GM12878 (cell line): Measurements from ENCODE around the gene CPEB1. TPM values are rescaled to one million over a fixed set of nuclear protein-coding genes. Genes with fewer than 3 reads are reported as not detected.

Experiments used
- BRCA1 ChIP-seq: IDR thresholded peaks from 2 replicates; pipeline ENCODE4 v1.6.1; 2011; ENCODE audit warnings: low read depth, low read length, improper control_type of control experiment
- CHD2 ChIP-seq: IDR thresholded peaks from 2 replicates; pipeline ENCODE4 v1.6.1; 2011; ENCODE audit warnings: low read depth, low read length, improper control_type of control experiment, borderline replicate concordance
- EGR1 ChIP-seq, 2 experiments: IDR thresholded peaks; 1 replicate in 1 of 2; 2 replicates in 1 of 2; pipeline ENCODE4 v1.6.1; 2011 to 2012; ENCODE audit warnings: low read depth in 2 of 2, low read length in 2 of 2, borderline replicate concordance in 1 of 2, mild to moderate bottlenecking in 1 of 2, moderate library complexity in 1 of 2
- ESRRA ChIP-seq: IDR thresholded peaks from 2 replicates; pipeline ENCODE4 v1.6.1; 2012; ENCODE audit warnings: mild to moderate bottlenecking, low read length, improper control_type of control experiment
- FOXM1 ChIP-seq: IDR thresholded peaks from 2 replicates; pipeline ENCODE4 v1.6.1; 2012; ENCODE audit warnings: low read depth, mild to moderate bottlenecking, inconsistent platforms, low read length, moderate library complexity
- GATAD2B ChIP-seq: fragments of 450-650 bp; conservative IDR thresholded peaks from 2 replicates; pipeline ENCODE4 v1.6.1; 2017; ENCODE audit warnings: low read depth, mild to moderate bottlenecking, moderate library complexity
- HDAC6 ChIP-seq: fragments of 200-600 bp; sonication (generic); IDR thresholded peaks from one replicate; pipeline ENCODE4 v1.8.0; 2017; ENCODE audit warnings: antibody characterized with exemption; ENCODE audit not compliant: unreplicated experiment
- NFYB ChIP-seq: IDR thresholded peaks from 2 replicates; pipeline ENCODE4 v1.6.1; 2011; ENCODE audit warnings: low read depth, mild to moderate bottlenecking, low read length, improper control_type of control experiment, moderate library complexity; ENCODE audit not compliant: insufficient read depth
- NKRF ChIP-seq: fragments of 450-650 bp; conservative IDR thresholded peaks from 2 replicates; pipeline ENCODE4 v1.6.1; 2017; ENCODE audit warnings: mild to moderate bottlenecking, moderate library complexity
- NRF1 ChIP-seq: conservative IDR thresholded peaks from 2 replicates; pipeline ENCODE4 v1.6.1; 2011; ENCODE audit warnings: mild to moderate bottlenecking, low read depth, low read length, improper control_type of control experiment
- RAD21 ChIP-seq: IDR thresholded peaks from 2 replicates; pipeline ENCODE4 v1.6.1; 2011; ENCODE audit warnings: mild to moderate bottlenecking, low read depth, low read length, moderate library complexity; ENCODE audit not compliant: insufficient read depth
- RAD51 ChIP-seq: fragments of 450-650 bp; IDR thresholded peaks from 2 replicates; pipeline ENCODE4 v1.6.1; 2016; ENCODE audit warnings: moderate library complexity, mild to moderate bottlenecking, inconsistent platforms
- SIX5 ChIP-seq: IDR thresholded peaks from 2 replicates; pipeline ENCODE4 v1.6.1; 2011; ENCODE audit warnings: mild to moderate bottlenecking, low read depth, low read length, moderate library complexity; ENCODE audit not compliant: severe bottlenecking
- SP1 ChIP-seq: IDR thresholded peaks from one replicate; pipeline ENCODE4 v1.6.1; 2011; ENCODE audit warnings: low read depth, low read length
- ZNF622 ChIP-seq: fragments of 450-650 bp; IDR thresholded peaks from 2 replicates; pipeline ENCODE4 v1.6.1; 2017; ENCODE audit warnings: mild to moderate bottlenecking, inconsistent platforms
- polyA plus RNA-seq, 11 experiments: library from polyadenylated mRNA; depleted of rRNA in 4 of 11; unstranded in 6 of 11; stranded (reverse) in 5 of 11; fragments of >200 nt; fragmentation: Nextera tagmentation in 4 of 11; fragmentation: Illumina TruSeq in 1 of 11; extraction: Ambion mirVana in 4 of 11; extraction: Trizol in 1 of 11; gene quantifications; 1 replicate in 1 of 11; 2 replicates in 10 of 11; pipeline versions ENCODE4 v1.2.1 to v1.2.3, GENCODE V29; 2011 to 2016; ENCODE audit warnings: inconsistent platforms in 2 of 11, missing spikeins in 2 of 11, low read depth in 1 of 11
- total RNA-seq, 4 experiments: library from RNA; depleted of rRNA in 3 of 4; stranded (reverse); fragments of >200 nt in 3 of 4; fragmentation: Illumina TruSeq in 1 of 4; extraction: Trizol in 1 of 4; gene quantifications; 2 replicates each; pipeline versions ENCODE4 v1.2.1 to v1.2.3, GENCODE V29; 2013 to 2021
- TF ChIP-seq, protein P1 (sequence below): IDR thresholded peaks from 2 replicates; pipeline ENCODE4 v1.6.1; 2012; ENCODE audit warnings: low read depth, low read length, improper control_type of control experiment
- TF ChIP-seq, protein P2 (sequence below): fragments of 450-650 bp; IDR thresholded peaks from 2 replicates; pipeline ENCODE4 v1.6.1; 2017; ENCODE audit warnings: mild to moderate bottlenecking
- TF ChIP-seq, protein P3 (sequence below): fragments of 450-650 bp; IDR thresholded peaks from 2 replicates; pipeline ENCODE4 v1.6.1; 2017; ENCODE audit warnings: low read depth, mild to moderate bottlenecking, moderate library complexity
- TF ChIP-seq, protein P4 (sequence below): fragments of 450-650 bp; IDR thresholded peaks from 2 replicates; pipeline ENCODE4 v1.6.1; 2017; ENCODE audit warnings: mild to moderate bottlenecking, low read depth, inconsistent platforms; ENCODE audit not compliant: poor library complexity, severe bottlenecking
- TF ChIP-seq, protein P5 (sequence below): IDR thresholded peaks from 2 replicates; pipeline ENCODE4 v1.6.1; 2012; ENCODE audit warnings: low read depth, low read length, improper control_type of control experiment

CPEB1 gene
- total and polyA plus RNA-seq, 10 of the 15 experiments (the other 5 are each of a cell fraction or from before 2014, with no cell fraction given): 0.05 to 1.1 (median 0.46) TPM

DNA sequence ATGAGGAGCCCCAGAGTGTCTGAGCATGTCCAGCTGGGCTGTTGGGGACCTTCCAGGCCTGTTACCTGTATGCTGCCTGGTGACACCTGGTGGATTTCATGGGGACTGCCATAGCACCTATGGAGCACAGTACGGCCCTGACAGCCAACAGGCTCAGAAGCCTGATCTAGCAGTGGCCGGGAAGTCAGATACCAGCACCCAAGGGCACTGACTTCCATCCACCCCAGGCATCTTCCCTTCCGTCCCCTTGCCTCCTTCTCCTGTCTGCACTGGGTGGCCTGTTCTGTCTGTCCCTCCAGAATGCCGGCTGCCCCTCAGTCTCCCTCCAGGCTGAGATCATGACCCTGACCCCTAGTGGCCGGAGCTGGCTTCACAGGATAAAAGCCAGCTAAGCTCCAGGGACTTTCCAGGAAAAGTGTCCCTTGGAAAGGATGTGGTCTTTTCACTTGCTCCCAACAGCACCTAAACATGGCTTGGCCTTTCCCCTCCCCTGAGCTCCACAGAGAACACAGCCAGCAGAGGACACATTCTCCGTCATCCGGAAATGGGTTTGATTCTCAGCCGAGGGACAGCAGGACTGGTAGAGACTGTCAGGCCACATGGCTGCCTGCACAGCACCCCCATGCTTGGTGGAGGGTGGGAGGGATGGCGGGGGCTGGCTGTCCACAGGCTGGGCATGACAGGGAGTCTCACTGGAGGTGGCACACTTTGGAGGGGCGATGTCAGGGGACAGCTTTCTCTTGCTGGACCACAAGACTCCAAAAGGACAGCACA lies 116.4 kb downstream of the CPEB1 start (continued):
- TF ChIP-seq CHD2: 0 out of 2 replicates have a peak, but pooled peaks have one; percentile 35
- TF ChIP-seq NRF1: no peak
- TF ChIP-seq BRCA1: no peak
- TF ChIP-seq HDAC6: no peak
- TF ChIP-seq SIX5: no peak
- no peak for TF ChIP-seq ZNF622
- no peak; the same call in 1 of the 2 replicates for TF ChIP-seq GATAD2B
- TF ChIP-seq RAD51: no peak
- TF ChIP-seq, protein P1, sequence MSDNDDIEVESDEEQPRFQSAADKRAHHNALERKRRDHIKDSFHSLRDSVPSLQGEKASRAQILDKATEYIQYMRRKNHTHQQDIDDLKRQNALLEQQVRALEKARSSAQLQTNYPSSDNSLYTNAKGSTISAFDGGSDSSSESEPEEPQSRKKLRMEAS: peak; percentile 35; the same call in 1 of the 2 replicates
- TF ChIP-seq NFYB: no peak
- TF ChIP-seq, protein P2, sequence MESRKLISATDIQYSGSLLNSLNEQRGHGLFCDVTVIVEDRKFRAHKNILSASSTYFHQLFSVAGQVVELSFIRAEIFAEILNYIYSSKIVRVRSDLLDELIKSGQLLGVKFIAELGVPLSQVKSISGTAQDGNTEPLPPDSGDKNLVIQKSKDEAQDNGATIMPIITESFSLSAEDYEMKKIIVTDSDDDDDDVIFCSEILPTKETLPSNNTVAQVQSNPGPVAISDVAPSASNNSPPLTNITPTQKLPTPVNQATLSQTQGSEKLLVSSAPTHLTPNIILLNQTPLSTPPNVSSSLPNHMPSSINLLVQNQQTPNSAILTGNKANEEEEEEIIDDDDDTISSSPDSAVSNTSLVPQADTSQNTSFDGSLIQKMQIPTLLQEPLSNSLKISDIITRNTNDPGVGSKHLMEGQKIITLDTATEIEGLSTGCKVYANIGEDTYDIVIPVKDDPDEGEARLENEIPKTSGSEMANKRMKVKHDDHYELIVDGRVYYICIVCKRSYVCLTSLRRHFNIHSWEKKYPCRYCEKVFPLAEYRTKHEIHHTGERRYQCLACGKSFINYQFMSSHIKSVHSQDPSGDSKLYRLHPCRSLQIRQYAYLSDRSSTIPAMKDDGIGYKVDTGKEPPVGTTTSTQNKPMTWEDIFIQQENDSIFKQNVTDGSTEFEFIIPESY: no peak
- no peak for TF ChIP-seq SP1
- no peak for TF ChIP-seq EGR1 (IDR thresholded peaks at IDR 0.05; ENCODE audit: borderline replicate concordance in 1 of 2, low read depth in 2 of 2, low read length in 2 of 2)
- TF ChIP-seq, protein P3, sequence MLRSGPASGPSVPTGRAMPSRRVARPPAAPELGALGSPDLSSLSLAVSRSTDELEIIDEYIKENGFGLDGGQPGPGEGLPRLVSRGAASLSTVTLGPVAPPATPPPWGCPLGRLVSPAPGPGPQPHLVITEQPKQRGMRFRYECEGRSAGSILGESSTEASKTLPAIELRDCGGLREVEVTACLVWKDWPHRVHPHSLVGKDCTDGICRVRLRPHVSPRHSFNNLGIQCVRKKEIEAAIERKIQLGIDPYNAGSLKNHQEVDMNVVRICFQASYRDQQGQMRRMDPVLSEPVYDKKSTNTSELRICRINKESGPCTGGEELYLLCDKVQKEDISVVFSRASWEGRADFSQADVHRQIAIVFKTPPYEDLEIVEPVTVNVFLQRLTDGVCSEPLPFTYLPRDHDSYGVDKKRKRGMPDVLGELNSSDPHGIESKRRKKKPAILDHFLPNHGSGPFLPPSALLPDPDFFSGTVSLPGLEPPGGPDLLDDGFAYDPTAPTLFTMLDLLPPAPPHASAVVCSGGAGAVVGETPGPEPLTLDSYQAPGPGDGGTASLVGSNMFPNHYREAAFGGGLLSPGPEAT: peak; percentile 96
- TF ChIP-seq ESRRA: no peak
- TF ChIP-seq, protein P4, sequence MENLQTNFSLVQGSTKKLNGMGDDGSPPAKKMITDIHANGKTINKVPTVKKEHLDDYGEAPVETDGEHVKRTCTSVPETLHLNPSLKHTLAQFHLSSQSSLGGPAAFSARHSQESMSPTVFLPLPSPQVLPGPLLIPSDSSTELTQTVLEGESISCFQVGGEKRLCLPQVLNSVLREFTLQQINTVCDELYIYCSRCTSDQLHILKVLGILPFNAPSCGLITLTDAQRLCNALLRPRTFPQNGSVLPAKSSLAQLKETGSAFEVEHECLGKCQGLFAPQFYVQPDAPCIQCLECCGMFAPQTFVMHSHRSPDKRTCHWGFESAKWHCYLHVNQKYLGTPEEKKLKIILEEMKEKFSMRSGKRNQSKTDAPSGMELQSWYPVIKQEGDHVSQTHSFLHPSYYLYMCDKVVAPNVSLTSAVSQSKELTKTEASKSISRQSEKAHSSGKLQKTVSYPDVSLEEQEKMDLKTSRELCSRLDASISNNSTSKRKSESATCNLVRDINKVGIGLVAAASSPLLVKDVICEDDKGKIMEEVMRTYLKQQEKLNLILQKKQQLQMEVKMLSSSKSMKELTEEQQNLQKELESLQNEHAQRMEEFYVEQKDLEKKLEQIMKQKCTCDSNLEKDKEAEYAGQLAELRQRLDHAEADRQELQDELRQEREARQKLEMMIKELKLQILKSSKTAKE: peak; percentile 23
- TF ChIP-seq FOXM1: no peak
- TF ChIP-seq RAD21: peak; percentile 28; the same call in 1 of the 2 replicates
- TF ChIP-seq NKRF: no peak
- TF ChIP-seq, protein P5, sequence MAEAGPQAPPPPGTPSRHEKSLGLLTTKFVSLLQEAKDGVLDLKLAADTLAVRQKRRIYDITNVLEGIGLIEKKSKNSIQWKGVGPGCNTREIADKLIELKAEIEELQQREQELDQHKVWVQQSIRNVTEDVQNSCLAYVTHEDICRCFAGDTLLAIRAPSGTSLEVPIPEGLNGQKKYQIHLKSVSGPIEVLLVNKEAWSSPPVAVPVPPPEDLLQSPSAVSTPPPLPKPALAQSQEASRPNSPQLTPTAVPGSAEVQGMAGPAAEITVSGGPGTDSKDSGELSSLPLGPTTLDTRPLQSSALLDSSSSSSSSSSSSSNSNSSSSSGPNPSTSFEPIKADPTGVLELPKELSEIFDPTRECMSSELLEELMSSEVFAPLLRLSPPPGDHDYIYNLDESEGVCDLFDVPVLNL: no peak
